CD14-positive monocyte (primary cell): ENCODE results near the gene VWA7. TPM values are rescaled to one million over a fixed set of nuclear protein-coding genes. Genes with fewer than 3 reads are reported as not detected.
A peak's percentile ranks its signal among the peaks of the same experiment; 100 is the strongest.

Experiments
- DNase-seq, 3 donors: peaks; one replicate each; pipeline ENCODE4 v3.0.0-alpha.2; 2011 to 2022
- H2AFZ ChIP-seq: 2 replicates; pipeline ENCODE4 v1.6.0; 2012; ENCODE audit warnings: mild to moderate bottlenecking, low read depth, low read length, inconsistent platforms; ENCODE audit not compliant: insufficient read depth, poor library complexity, severe bottlenecking
- H3K27ac ChIP-seq, 2 donors: 1 replicate in 1 of 2; 2 replicates in 1 of 2; pipeline ENCODE4 v1.5.1; 2012 to 2013; ENCODE audit warnings: low read length in 2 of 2, control low read depth in 1 of 2, inconsistent platforms in 1 of 2, low read depth in 1 of 2, mild to moderate bottlenecking in 1 of 2
- H3K27me3 ChIP-seq, 2 donors: one replicate each; pipeline versions ENCODE4 v1.6.0 to v1.6.1; 2011 to 2013; ENCODE audit warnings: low read length in 2 of 2; ENCODE audit not compliant: control insufficient read depth in 2 of 2, insufficient read depth in 2 of 2
- H3K36me3 ChIP-seq, 2 donors: replicated peaks in 1 of 2; 1 replicate in 1 of 2; 2 replicates in 1 of 2; pipeline versions ENCODE4 v1.5.1 to v1.6.1; 2012 to 2013; ENCODE audit warnings: low read length in 2 of 2, control low read depth in 1 of 2, inconsistent platforms in 1 of 2, mild to moderate bottlenecking in 1 of 2; ENCODE audit not compliant: insufficient read depth in 2 of 2, control insufficient read depth in 1 of 2
- H3K4me1 ChIP-seq, 2 donors: 1 replicate in 1 of 2; 2 replicates in 1 of 2; pipeline versions ENCODE4 v1.5.1 to v1.6.1; 2012 to 2013; ENCODE audit warnings: low read length in 2 of 2, control low read depth in 1 of 2, inconsistent platforms in 1 of 2, mild to moderate bottlenecking in 1 of 2, moderate library complexity in 1 of 2; ENCODE audit not compliant: insufficient read depth in 2 of 2, control insufficient read depth in 1 of 2
- H3K4me2 ChIP-seq: replicated peaks from 2 replicates; pipeline ENCODE3; 2012; ENCODE audit warnings: low read length, moderate library complexity, mild to moderate bottlenecking; ENCODE audit not compliant: poor library complexity, severe bottlenecking; ENCODE audit errors: extremely low read depth
- H3K4me3 ChIP-seq, 3 experiments: fragments of 200-600 bp in 1 of 3; sonication (generic) in 1 of 3; replicated peaks in 1 of 3; 1 replicate in 2 of 3; 2 replicates in 1 of 3; pipeline ENCODE4 v1.5.1; 2011 to 2013; ENCODE audit warnings: low read length in 3 of 3, mild to moderate bottlenecking in 3 of 3, control low read depth in 2 of 3, low read depth in 2 of 3, inconsistent platforms in 1 of 3, moderate library complexity in 1 of 3
- H3K79me2 ChIP-seq: 2 replicates; pipeline ENCODE4 v1.6.0; 2012; ENCODE audit warnings: mild to moderate bottlenecking, control low read depth, inconsistent platforms, low read length, moderate library complexity; ENCODE audit not compliant: insufficient read depth
- H3K9ac ChIP-seq: 2 replicates; pipeline ENCODE4 v1.6.0; 2017; ENCODE audit warnings: low read length, mild to moderate bottlenecking; ENCODE audit not compliant: insufficient read depth, poor library complexity, severe bottlenecking
- H3K9me3 ChIP-seq, 2 donors: replicated peaks in 1 of 2; 1 replicate in 1 of 2; 2 replicates in 1 of 2; pipeline versions ENCODE4 v1.5.1 to v1.6.1; 2012 to 2013; ENCODE audit warnings: low read length in 2 of 2, control low read depth in 1 of 2; ENCODE audit not compliant: control insufficient read depth in 1 of 2, insufficient read depth in 1 of 2
- H4K20me1 ChIP-seq: 2 replicates; pipeline ENCODE4 v1.6.0; 2012; ENCODE audit warnings: mild to moderate bottlenecking, low read length, control low read depth, moderate library complexity; ENCODE audit not compliant: insufficient read depth
- H3K27ac Mint-ChIP-seq, 7 donors: one replicate each; pipeline ENCODE4 v1.8.0; 2020; ENCODE audit warnings: mild to moderate bottlenecking in 7 of 7, mixed read lengths in 7 of 7, moderate library complexity in 6 of 7, inconsistent platforms in 2 of 7
- H3K27me3 Mint-ChIP-seq, 3 donors: one replicate each; pipeline ENCODE4 v1.8.0; 2021 to 2022; ENCODE audit warnings: low read depth in 3 of 3, mild to moderate bottlenecking in 3 of 3, mixed read lengths in 3 of 3, moderate library complexity in 3 of 3, inconsistent platforms in 1 of 3
- H3K36me3 Mint-ChIP-seq, 2 donors: one replicate each; pipeline ENCODE4 v1.8.0; 2020; ENCODE audit warnings: mixed read lengths in 2 of 2, inconsistent platforms in 1 of 2, mild to moderate bottlenecking in 1 of 2
- H3K4me1 Mint-ChIP-seq: one replicate; pipeline ENCODE4 v1.8.0; 2020; ENCODE audit warnings: mild to moderate bottlenecking, mixed read lengths
- H3K4me3 Mint-ChIP-seq, 2 donors: one replicate each; pipeline ENCODE4 v1.8.0; 2020; ENCODE audit warnings: mild to moderate bottlenecking in 2 of 2, mixed read lengths in 2 of 2, moderate library complexity in 1 of 2
- H3K9me3 Mint-ChIP-seq, 7 donors: one replicate each; pipeline ENCODE4 v1.8.0; 2020 to 2022; ENCODE audit warnings: mixed read lengths in 7 of 7, mild to moderate bottlenecking in 6 of 7, moderate library complexity in 6 of 7, inconsistent platforms in 2 of 7
- WGBS: methylation state at CpG from one replicate; pipeline ENCODE4 v1.1.5; 2013; ENCODE audit warnings: missing lambda C conversion rate; ENCODE audit not compliant: insufficient coverage; 5-methylcytosine and 5-hydroxymethylcytosine counted together
- intact Hi-C, 2 donors: fragments of 100-400 bp; cut with micrococcal nuclease; formaldehyde crosslinking; loops; one replicate each; pipeline versions ENCODE4 v1.15.0 to v1.15.1; 2023
- polyA plus RNA-seq, 3 donors: library from polyadenylated mRNA; depleted of rRNA in 1 of 3; unstranded in 2 of 3; stranded (reverse) in 1 of 3; fragments of 300-500 nt in 2 of 3; fragments of >200 nt in 1 of 3; fragmentation: Illumina TruSeq in 2 of 3; gene quantifications; 1 replicate in 2 of 3; 2 replicates in 1 of 3; pipeline ENCODE4 v1.2.3, GENCODE V29; 2012 to 2021
- TF ChIP-seq, protein P1 (sequence below): fragments of 200-600 bp; IDR thresholded peaks from one replicate; pipeline ENCODE4 v1.8.0; 2022; ENCODE audit warnings: antibody characterized with exemption, mild to moderate bottlenecking

Gene VWA7
- polyA plus RNA-seq, 3 donors = 0.57 TPM; not detected in 2

- Histone ChIP-seq H3K4me3 (peak overlapping the region in 1 of 3 experiments; percentile 31), H3K4me1 (peaks cover 13 to 15% of the 10 kb centered on the region in 2 donors), H3K9ac (peak overlapping the region; percentile 46), H3K79me2 (no peaks in the 10 kb centered on the region), H3K27ac (peak overlapping the region in 1 of 2 donors; percentile 41), H4K20me1 (no peaks in the 10 kb centered on the region), H2AFZ (peak overlapping the region; percentile 56), H3K36me3 (peaks cover 36 to 37% of the 10 kb centered on the region in 2 donors), H3K4me2 (peak overlapping the region; percentile 57), H3K27me3 (no peaks in the 10 kb centered on the region), H3K9me3 (no peaks in the 10 kb centered on the region)
- H3K27ac Mint-ChIP-seq = peak overlapping the region in 4 of 7 donors; percentile 19 to 81 (median 50)
- no peaks in the 10 kb centered on the region for H3K9me3 Mint-ChIP-seq
- H3K4me3 Mint-ChIP-seq = peak overlapping the region; percentile 27 to 70
- DNase-seq = no peak
- intact Hi-C loops = no loop called here
- TF ChIP-seq, protein P1, sequence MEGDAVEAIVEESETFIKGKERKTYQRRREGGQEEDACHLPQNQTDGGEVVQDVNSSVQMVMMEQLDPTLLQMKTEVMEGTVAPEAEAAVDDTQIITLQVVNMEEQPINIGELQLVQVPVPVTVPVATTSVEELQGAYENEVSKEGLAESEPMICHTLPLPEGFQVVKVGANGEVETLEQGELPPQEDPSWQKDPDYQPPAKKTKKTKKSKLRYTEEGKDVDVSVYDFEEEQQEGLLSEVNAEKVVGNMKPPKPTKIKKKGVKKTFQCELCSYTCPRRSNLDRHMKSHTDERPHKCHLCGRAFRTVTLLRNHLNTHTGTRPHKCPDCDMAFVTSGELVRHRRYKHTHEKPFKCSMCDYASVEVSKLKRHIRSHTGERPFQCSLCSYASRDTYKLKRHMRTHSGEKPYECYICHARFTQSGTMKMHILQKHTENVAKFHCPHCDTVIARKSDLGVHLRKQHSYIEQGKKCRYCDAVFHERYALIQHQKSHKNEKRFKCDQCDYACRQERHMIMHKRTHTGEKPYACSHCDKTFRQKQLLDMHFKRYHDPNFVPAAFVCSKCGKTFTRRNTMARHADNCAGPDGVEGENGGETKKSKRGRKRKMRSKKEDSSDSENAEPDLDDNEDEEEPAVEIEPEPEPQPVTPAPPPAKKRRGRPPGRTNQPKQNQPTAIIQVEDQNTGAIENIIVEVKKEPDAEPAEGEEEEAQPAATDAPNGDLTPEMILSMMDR = no peak
- peaks cover 0 to 3% (median 2%) of the 10 kb centered on the region in 3 donors for H3K27me3 Mint-ChIP-seq
- H3K36me3 Mint-ChIP-seq = peaks cover 33 to 42% of the 10 kb centered on the region in 2 donors
- 21% methylated on average over 11 of the region's 14 CpGs for WGBS
- H3K4me1 Mint-ChIP-seq = peaks cover 15% of the 10 kb centered on the region
Observed at GRCh38 chr6:31776485-31776988, 591 bp downstream of the VWA7 start.

DNA sequence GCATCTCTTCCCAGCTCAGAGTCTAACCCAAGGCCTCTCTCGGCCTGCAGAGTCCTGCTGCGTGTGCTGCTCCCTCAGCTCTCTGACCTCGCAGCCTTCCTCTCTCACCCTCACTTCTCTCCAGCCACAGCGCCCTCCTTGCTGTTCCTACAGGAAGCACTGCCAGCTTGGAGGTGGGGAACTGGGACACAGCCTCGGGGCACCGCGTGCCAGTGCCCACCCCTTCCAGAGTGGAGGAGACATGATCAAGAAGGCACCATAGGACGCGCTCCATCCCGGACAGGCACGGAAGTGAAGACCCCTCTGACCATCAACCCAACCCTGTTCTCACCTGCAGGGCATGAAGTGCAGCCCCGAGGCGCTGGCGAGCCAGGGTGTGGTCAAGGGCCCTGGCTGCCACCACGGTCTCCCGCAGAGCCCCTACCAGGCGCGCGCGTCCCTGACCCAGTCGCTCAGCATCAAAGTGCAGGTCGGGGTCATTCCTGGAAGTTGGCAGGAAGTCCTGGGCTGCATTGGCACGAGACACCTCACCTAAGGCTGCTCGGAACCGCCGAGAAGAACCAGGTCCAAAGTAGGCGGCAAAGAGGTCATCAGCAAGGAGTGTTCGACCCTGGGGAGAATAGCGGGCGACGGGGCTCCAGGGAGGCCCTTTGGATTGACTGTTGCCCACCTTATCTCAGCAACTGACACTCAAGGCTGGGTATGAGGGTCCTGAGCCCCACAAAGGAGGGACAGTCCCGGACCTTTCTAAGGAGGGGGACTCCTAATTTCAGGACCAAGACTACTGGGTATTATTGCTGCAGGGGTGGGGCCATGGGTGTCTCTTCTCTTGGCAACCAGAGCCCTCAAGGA is 1.3 kb downstream of the VWA7 start:
- peak overlapping the region in 4 of 7 donors; percentile 6 to 77 (median 50) for H3K27ac Mint-ChIP-seq
- no peak overlapping the region for H2AFZ ChIP-seq
- H3K4me1 Mint-ChIP-seq = peaks cover 15% of the 10 kb centered on the region
- no peaks in the 10 kb centered on the region for H4K20me1 ChIP-seq
- H3K9me3 ChIP-seq = no peaks in the 10 kb centered on the region
- no peak overlapping the region for H3K4me3 ChIP-seq
- H3K36me3 Mint-ChIP-seq = peaks cover 28 to 35% of the 10 kb centered on the region in 2 donors
- H3K27ac ChIP-seq = no peak overlapping the region
- no peaks in the 10 kb centered on the region for H3K9me3 Mint-ChIP-seq
- no peak overlapping the region for H3K4me3 Mint-ChIP-seq
- 95% methylated on average over 29 of the region's 32 CpGs for WGBS
- H3K4me2 ChIP-seq = no peak overlapping the region
- H3K27me3 ChIP-seq = no peaks in the 10 kb centered on the region
- peaks cover 0 to 3% (median 2%) of the 10 kb centered on the region in 3 donors for H3K27me3 Mint-ChIP-seq
- no peaks in the 10 kb centered on the region for H3K79me2 ChIP-seq
- H3K4me1 ChIP-seq = peaks cover 13 to 15% of the 10 kb centered on the region in 2 donors
- TF ChIP-seq, protein P1 = no peak
- H3K9ac ChIP-seq = no peak overlapping the region
- peaks cover 30 to 31% of the 10 kb centered on the region in 2 donors for H3K36me3 ChIP-seq
- intact Hi-C loops = no loop called here
- DNase-seq = no peak
